ENCODE results near the gene PRXL2B. TPM values are rescaled to one million over a fixed set of nuclear protein-coding genes. Genes with fewer than 3 reads are reported as not detected.

PRXL2B gene
- total and polyA plus RNA-seq, 10 of the 15 experiments (the other 5 are each of a cell fraction or from before 2014, with no cell fraction given): 0.44 to 5.6 (median 4.0) TPM

GRCh38 chr1:2557482-2558400, 28.8 kb upstream of the PRXL2B start:
- CTCF ChIA-PET: interaction anchor here (3.2 to 5.1 kb wide), 2 partner anchors 20 to 26 kb away, joined by 18 to 54 read pairs; partner anchors contain the start of gene PRXL2B
- peaks cover 25% of the 10 kb centered on the region for H3K4me1 ChIP-seq (ENCODE audit: control insufficient read depth, insufficient read depth, low read length)
- H3K4me2 ChIP-seq (ENCODE audit: control insufficient read depth, insufficient read depth): peak overlapping the region; percentile 97
- no TSS peak for BruUV-seq (replicated peaks)
- 73% methylated on average over 30 of the region's 30 CpGs for WGBS (ENCODE audit: insufficient coverage, insufficient replicate concordance, low lambda C conversion rate, missing lambda C conversion rate)
- SMC1A ChIA-PET (ENCODE audit: uncharacterized antibody, unreplicated experiment): interaction anchor here (0.9 to 4.7 kb wide), 5 partner anchors 10 to 26 kb away, joined by 3 to 39 read pairs (median 7); partner anchors contain the start of gene PRXL2B
- H3K9me3 ChIP-seq (replicated peaks; ENCODE audit: control insufficient read depth, insufficient read depth, low read length): no peaks in the 10 kb centered on the region
- POLR2A ChIA-PET: interaction anchor here (0.6 to 5.5 kb wide), 6 partner anchors 9 to 27 kb away, joined by 3 to 61 read pairs (median 14); partner anchors contain the start of gene PRXL2B
- FAIRE-seq: no peak
- no peak overlapping the region for H2AFZ ChIP-seq (ENCODE audit: control insufficient read depth, low read depth, low read length)
- H3K27me3 ChIP-seq (replicated peaks in 1 of 2; ENCODE audit: control insufficient read depth in 2 of 2, insufficient read depth in 2 of 2, low read length in 1 of 2): no peaks in the 10 kb centered on the region
- H3K79me2 ChIP-seq (ENCODE audit: control insufficient read depth, insufficient read depth, low read length): peaks cover 38% of the 10 kb centered on the region
- intact Hi-C loops (cut with micrococcal nuclease; ENCODE audit: unreplicated experiment): loop anchor here (5.0 kb wide), 1 partner anchor 865 kb away; no protein-coding TSS in a partner anchor
- H3K9ac ChIP-seq (ENCODE audit: control insufficient read depth, insufficient read depth, low read length): peak overlapping the region; percentile 98
- no peaks in the 10 kb centered on the region for H4K20me1 ChIP-seq (ENCODE audit: control insufficient read depth, insufficient read depth)
- ATAC-seq: no peak
- no peak for DNase-seq (ENCODE audit: low read depth, low spot score)
- in situ Hi-C loops (cut with MboI): no loop called here
- peak overlapping the region; percentile 99 for H3K27ac ChIP-seq (ENCODE audit: control insufficient read depth, insufficient read depth)
- H3K4me3 ChIP-seq: peak overlapping the region; percentile 87
- TF ChIP-seq ZNF24 (IDR thresholded peaks at IDR 0.05): no peak
- TF ChIP-seq CHD2 (IDR thresholded peaks at IDR 0.05; ENCODE audit: borderline replicate concordance, low read depth, low read length): no peak
- TF ChIP-seq MLLT1 (IDR thresholded peaks at IDR 0.05): 0 out of 2 replicates have a peak, but pooled peaks have one; percentile 37
- TF ChIP-seq ATF7 (IDR thresholded peaks at IDR 0.05; ENCODE audit: low read depth): no peak
- no peak for TF ChIP-seq SPI1 (IDR thresholded peaks at IDR 0.05; ENCODE audit: borderline replicate concordance, insufficient read depth, low read depth, low read length)
- no peak for TF ChIP-seq SIX5 (IDR thresholded peaks at IDR 0.05; ENCODE audit: low read depth, low read length, severe bottlenecking)
- TF ChIP-seq, protein P1, sequence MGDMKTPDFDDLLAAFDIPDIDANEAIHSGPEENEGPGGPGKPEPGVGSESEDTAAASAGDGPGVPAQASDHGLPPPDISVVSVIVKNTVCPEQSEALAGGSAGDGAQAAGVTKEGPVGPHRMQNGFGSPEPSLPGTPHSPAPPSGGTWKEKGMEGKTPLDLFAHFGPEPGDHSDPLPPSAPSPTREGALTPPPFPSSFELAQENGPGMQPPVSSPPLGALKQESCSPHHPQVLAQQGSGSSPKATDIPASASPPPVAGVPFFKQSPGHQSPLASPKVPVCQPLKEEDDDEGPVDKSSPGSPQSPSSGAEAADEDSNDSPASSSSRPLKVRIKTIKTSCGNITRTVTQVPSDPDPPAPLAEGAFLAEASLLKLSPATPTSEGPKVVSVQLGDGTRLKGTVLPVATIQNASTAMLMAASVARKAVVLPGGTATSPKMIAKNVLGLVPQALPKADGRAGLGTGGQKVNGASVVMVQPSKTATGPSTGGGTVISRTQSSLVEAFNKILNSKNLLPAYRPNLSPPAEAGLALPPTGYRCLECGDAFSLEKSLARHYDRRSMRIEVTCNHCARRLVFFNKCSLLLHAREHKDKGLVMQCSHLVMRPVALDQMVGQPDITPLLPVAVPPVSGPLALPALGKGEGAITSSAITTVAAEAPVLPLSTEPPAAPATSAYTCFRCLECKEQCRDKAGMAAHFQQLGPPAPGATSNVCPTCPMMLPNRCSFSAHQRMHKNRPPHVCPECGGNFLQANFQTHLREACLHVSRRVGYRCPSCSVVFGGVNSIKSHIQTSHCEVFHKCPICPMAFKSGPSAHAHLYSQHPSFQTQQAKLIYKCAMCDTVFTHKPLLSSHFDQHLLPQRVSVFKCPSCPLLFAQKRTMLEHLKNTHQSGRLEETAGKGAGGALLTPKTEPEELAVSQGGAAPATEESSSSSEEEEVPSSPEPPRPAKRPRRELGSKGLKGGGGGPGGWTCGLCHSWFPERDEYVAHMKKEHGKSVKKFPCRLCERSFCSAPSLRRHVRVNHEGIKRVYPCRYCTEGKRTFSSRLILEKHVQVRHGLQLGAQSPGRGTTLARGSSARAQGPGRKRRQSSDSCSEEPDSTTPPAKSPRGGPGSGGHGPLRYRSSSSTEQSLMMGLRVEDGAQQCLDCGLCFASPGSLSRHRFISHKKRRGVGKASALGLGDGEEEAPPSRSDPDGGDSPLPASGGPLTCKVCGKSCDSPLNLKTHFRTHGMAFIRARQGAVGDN (IDR thresholded peaks at IDR 0.05): no peak
- peaks cover 0 to 2% of the 10 kb centered on the region in 2 experiments; a peak in 2 of 4 replicates for H3K36me3 ChIP-seq (ENCODE audit: control insufficient read depth in 2 of 2, insufficient read depth in 2 of 2, low read length in 1 of 2)
- RAD21 ChIA-PET (ENCODE audit: unreplicated experiment): interaction anchor here (1.4 to 3.3 kb wide), 4 partner anchors 11 to 164 kb away, joined by 3 to 41 read pairs (median 30); no protein-coding TSS in a partner anchor

All from GM12878 (cell line).